Stimulated activated CD8-positive, alpha-beta memory T cell treated with anti-CD3 and anti-CD28 coated beads, Interleukin-4, amount 100 ng/mL, for 24 hours (primary cell): ENCODE measurements around the gene PPP2R5C.
"Not testable (repeated sequence)": the region's sequence is repeated elsewhere in the genome, so short reads cannot be mapped to it uniquely, and the experiment has no call there.

Experiments
- DNase-seq: peaks from one replicate; pipeline ENCODE4 v3.0.0-alpha.2; 2020; ENCODE audit warnings: low read depth

The PPP2R5C gene

GRCh38 chr14:101727611-101728366 is 33.7 kb upstream of the PPP2R5C start:
- no peak for DNase-seq

GRCh38 chr14:101728367-101728742 is 33.2 kb upstream of the PPP2R5C start:
- no peak for DNase-seq

- DNase-seq: no peak
Observed at GRCh38 chr14:101729382-101729781, 32.1 kb upstream of the PPP2R5C start.

- DNase-seq: not testable (repeated sequence)
Observed at GRCh38 chr14:101730157-101730556, 31.4 kb upstream of the PPP2R5C start.

GRCh38 chr14:101730626-101731186 is 30.8 kb upstream of the PPP2R5C start:
- DNase-seq: no peak

- peak; percentile 73 for DNase-seq
Observed at GRCh38 chr14:101731187-101732080, 30.1 kb upstream of the PPP2R5C start.

GRCh38 chr14:101732118-101732517 is 29.4 kb upstream of the PPP2R5C start:
- DNase-seq: no peak

GRCh38 chr14:101733211-101733610 is 28.3 kb upstream of the PPP2R5C start:
- no peak for DNase-seq

- no peak for DNase-seq
Observed at GRCh38 chr14:101734246-101734847, 27.2 kb upstream of the PPP2R5C start.

- no peak for DNase-seq
Observed at GRCh38 chr14:101735453-101735852, 26.1 kb upstream of the PPP2R5C start.

GRCh38 chr14:101736071-101736470 is 25.4 kb upstream of the PPP2R5C start:
- no peak for DNase-seq

- DNase-seq: no peak
Observed at GRCh38 chr14:101736585-101736984, 24.9 kb upstream of the PPP2R5C start.

GRCh38 chr14:101737414-101738339 is 23.8 kb upstream of the PPP2R5C start:
- no peak for DNase-seq

GRCh38 chr14:101738703-101739320 is 22.7 kb upstream of the PPP2R5C start:
- DNase-seq: no peak

GRCh38 chr14:101739446-101740141 is 21.9 kb upstream of the PPP2R5C start:
- no peak for DNase-seq

GRCh38 chr14:101740981-101741380 is 20.5 kb upstream of the PPP2R5C start:
- no peak for DNase-seq

- DNase-seq: no peak
Observed at GRCh38 chr14:101743701-101744100, 17.8 kb upstream of the PPP2R5C start.

- DNase-seq: not testable (repeated sequence)
Observed at GRCh38 chr14:101744382-101744781, 17.1 kb upstream of the PPP2R5C start.

- DNase-seq: not testable (repeated sequence)
Observed at GRCh38 chr14:101749756-101750155, 11.8 kb upstream of the PPP2R5C start.

GRCh38 chr14:101754893-101755292 is 6.6 kb upstream of the PPP2R5C start:
- DNase-seq: no peak
